ENCODE results near the gene BACE2.
"Not testable (repeated sequence)": the region's sequence is repeated elsewhere in the genome, so short reads cannot be mapped to it uniquely, and the experiment has no call there.

BACE2 gene

GRCh38 chr21:41185802-41186201 lies 17.8 kb downstream of the BACE2 start:
- DNase-seq (ENCODE audit: low read depth) = no peak

DNA sequence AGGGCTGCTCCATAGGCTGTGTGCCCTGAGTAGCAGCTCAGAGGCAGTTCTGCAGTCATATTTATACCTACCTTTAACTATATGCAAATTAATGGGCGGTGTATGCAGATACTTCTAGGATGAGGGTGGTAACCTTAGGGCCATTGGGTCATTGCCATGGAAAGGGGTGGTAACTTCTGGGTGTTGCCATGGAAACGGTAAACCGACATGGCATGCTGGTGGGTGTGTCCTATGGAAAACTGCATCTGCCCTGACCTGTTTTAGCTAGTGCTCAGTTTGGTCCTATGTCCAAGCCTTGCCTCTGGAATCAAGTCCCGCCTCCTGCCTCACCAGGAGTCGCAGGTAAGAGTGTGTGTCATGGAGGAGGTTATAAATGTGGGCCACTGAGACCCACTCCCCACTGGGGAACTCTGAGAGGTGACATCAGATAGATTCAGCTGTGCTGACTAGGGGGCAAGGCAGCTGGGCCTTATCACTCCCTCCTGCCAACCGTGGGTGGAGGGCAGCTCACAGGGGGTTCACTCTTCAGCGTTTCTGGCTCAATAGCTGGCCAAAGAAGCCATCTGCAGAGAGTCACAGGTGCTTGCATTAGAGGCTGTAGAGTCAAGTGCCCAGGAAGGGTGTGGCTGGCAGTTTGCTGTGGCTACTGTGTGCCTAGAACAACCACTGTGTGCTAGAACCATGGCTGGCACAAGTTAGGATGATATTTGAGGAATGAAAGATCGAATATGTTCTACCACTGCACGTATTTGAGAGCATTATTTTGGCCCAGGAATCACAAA lies 19.0 kb downstream of the BACE2 start:
- DNase-seq (ENCODE audit: low read depth) = no peak

DNA sequence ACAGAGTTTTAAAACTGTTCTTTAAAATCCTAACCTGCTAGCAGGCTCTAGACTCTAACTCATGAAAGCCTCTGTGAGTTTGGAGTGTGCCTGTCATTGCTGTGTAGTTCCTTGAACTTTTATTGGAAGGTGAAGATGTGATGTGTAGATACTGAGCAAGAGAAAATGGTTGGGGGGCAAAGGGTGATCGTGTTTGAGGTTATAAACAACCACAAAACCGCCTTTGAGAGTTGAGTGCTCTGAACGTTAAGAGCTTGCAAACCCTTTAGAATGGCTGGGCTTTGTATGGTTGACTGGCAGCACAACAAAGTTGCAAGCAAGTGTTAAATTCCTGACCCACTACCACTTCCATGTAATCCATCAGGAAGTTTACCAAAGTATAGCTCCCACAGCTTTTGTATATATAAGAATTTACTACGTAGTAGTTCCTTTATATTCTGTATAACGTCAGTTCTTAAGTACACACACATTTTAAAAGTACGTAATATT lies 19.6 kb downstream of the BACE2 start:
- no peak for DNase-seq (ENCODE audit: low read depth)

DNA sequence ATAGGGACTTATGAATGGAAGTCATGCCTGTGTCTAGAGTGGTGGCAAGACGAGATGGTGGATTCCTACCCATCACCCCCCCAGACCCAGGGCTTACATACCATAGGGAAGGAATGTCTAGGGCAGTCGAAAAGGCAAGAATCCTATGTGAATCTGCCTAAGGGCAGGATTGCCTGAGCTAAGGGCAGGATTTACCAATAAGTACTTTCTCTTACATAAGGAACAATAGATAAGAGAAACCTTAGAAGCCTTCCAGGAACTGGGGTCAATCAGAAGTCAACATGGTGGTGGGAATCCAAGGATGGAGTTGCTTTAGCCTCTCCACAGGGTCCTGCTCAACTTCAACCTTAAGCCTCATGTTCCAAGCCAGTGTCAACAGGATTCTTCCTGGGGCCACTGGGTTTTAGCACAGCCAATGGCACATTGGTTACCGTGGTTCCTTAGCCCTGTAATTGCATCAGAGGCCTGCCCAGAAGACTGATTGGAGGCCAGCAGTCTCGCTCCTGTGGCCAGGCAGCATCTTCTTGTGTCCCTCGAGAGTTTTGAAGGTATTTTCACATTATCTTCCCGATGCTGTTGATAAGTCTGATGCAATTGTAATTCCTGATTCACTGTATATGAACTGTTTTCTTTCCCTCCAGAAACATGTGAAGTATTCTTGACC lies 20.7 kb downstream of the BACE2 start:
- DNase-seq (ENCODE audit: low read depth) = no peak

DNA sequence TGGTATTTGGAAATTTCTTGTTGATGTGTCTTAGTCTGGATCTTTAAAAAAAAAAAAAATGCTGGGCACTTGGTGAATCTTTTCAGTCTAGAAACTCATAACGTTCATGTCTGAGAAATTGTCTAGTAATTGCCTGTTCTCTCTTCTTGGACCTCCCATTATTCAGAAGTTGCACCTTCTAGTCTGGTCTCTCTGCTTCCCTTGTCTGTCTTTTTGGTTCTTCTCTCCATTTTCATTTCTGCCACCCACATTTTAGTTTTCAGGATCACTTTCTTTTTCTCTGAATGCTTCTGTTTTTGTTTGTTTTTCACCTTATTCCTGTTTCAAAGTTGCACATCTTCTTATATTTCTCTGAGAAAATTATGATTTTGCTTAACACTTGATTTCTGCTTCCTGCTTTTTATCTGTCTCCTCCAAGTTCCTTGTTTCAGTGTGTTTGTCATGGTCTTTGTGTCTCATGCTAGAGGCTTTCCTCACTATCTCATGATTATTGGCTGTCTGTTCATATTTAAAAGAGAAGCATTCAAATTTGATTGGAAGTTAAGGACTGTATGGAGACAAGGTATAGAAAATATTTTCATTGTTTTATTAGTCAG lies 21.3 kb downstream of the BACE2 start:
- no peak for DNase-seq (ENCODE audit: low read depth)

- DNase-seq (ENCODE audit: low read depth) = not testable (repeated sequence)
Measured at GRCh38 chr21:41192552-41192951, 24.6 kb downstream of the BACE2 start.

DNA sequence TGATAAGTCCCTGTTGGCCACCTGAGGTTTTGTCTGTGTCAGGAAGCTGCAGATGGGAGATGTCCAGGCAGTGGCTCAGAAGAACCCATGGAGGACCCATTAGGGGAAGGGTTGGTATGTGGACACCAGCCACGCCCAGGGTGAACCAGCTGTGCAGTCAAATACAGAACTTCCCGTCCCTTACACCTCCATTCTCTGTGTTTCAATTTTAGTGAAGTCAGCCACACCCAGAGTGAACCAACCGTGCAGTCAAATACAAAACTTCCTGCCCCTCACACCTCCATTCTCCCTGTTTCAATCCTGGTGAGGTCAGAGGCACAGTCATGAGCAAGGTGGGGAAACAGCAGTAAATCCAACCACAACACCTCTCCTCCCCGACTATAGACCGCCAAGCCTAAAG lies 27.4 kb downstream of the BACE2 start:
- DNase-seq (ENCODE audit: low read depth) = no peak

DNA sequence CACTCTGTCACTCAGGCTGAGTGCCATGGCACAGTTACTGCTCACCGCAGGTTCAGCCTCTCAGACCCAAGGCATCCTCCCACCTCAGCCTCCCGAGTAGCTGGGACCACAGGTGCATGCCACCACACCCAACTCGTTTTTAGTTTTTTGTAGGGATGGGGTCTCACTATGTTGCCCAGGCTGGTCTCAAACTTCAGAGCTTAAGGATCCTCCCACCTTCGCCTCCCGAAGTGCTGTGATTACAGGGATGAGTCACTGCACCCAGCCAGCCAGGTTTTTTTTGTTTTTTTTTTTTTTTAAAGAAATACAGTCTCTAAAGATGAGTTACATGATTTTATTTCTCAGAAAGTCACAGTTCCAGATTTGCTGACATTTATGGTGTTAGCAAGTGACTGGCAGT lies 29.0 kb downstream of the BACE2 start:
- DNase-seq (ENCODE audit: low read depth) = no peak

DNA sequence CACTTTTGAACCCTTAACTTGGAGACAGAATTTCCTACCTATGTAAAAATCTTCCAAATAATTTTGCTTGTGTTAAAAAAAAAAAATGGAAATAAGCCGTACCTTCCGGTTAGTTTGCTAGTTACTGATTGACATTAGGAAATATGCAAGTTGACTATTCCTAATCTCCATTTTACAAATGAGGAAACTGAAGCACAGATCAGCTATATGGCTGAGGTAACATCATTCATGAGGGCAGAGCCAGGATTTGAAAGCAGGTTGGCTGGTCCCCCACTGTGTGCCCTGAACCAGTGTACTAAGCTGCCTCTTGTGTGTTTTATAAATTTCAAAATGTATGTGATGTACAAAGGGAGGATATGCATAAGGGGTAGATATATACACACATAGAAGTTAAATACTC lies 29.6 kb downstream of the BACE2 start:
- no peak for DNase-seq (ENCODE audit: low read depth)

- DNase-seq (ENCODE audit: low read depth) = not testable (repeated sequence)
Measured at GRCh38 chr21:41198647-41199046, 30.7 kb downstream of the BACE2 start.

- DNase-seq (ENCODE audit: low read depth) = no peak
Measured at GRCh38 chr21:41199123-41199522, 31.2 kb downstream of the BACE2 start.

DNA sequence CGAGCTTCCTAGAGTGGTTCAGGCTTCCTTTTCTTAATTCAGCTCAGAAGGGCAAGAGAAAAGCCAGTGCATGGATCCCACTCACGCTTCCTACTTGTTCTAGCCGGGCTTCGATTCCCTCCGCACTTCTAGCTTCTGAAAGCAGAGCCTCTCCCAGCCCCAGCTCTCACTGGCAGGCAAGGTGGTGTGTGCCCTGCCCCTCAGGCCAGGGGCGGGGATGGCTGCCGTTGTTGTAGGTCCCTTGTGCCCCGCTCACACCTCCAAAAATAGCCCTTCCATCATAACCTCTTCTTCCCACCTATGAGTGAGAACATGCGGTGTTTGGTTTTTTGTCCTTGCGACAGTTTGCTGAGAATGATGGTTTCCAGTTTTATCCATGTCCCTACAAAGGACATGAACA lies 31.6 kb downstream of the BACE2 start:
- no peak for DNase-seq (ENCODE audit: low read depth)

- no peak for DNase-seq (ENCODE audit: low read depth)
Measured at GRCh38 chr21:41201385-41201784, 33.4 kb downstream of the BACE2 start.

GRCh38 chr21:41204736-41205135 lies 36.8 kb downstream of the BACE2 start:
- no peak for DNase-seq (ENCODE audit: low read depth)

- DNase-seq (ENCODE audit: low read depth) = no peak
Measured at GRCh38 chr21:41207401-41208375, 39.7 kb downstream of the BACE2 start.

DNA sequence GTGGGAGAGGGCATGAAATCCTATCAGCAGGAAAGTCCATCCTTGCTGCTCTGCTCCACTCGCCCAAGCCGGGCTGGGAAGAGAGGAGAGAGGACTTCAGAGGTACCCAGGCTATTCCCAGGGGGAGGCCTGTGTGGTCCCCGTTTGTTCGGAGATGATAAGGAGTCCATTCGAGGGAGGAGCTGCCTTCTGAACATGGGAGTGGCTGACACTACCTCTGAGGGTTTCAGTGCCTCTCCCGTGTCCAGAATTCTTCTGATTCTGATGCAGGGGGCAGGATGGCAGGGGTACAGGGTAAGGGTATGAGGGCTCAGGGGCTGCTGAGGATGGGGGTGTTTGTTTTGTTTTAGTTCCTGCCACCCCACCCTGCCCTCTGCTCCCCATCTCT lies 40.4 kb downstream of the BACE2 start:
- no peak for DNase-seq (ENCODE audit: low read depth)

DNA sequence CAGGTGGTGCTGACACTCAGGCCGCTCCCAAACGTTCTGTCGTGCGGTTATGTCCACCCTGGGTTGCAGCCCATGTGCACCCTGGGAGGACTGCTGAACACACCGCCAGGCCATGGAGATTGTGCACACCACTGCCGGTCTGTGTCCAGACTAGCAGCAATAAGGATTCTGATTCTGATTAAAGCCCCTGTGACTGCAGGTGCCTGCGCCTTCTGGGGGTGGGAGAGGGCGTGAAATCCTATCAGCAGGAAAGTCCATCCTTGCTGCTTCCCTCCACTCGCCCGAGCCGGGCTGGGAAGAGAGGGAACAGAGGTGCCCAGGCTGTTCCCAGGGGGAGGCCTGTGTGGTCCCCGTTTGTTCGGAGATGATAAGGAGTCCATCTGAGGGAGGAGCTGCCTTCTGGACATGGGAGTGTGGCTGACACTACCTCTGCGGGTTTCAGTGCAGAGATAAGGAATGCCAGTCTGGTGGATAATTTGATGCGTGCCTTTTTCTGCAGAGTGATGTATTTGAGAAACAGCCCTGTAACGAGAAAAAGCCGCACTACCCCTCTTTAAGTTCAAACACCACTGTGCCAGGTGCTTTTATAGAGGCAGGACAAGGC lies 41.2 kb downstream of the BACE2 start:
- no peak for DNase-seq (ENCODE audit: low read depth)

GRCh38 chr21:41210426-41211059 lies 42.6 kb downstream of the BACE2 start:
- no peak for DNase-seq (ENCODE audit: low read depth)

- no peak for DNase-seq (ENCODE audit: low read depth)
Measured at GRCh38 chr21:41211060-41211805, 43.3 kb downstream of the BACE2 start.

- no peak for DNase-seq (ENCODE audit: low read depth)
Measured at GRCh38 chr21:41213021-41213420, 45.1 kb downstream of the BACE2 start.

Data from T-helper 22 cell (primary cell).